Right kidney (tissue), 1 donor: Measurements from ENCODE around the gene RGS12.

Source experiments
- DNase-seq: peaks from one replicate; pipeline ENCODE4 v3.0.0-alpha.2; 2016

RGS12 gene

GRCh38 chr4:3280466-3280865 lies 12.4 kb upstream of the RGS12 start:
- DNase-seq: no peak

- no peak for DNase-seq
Observed at GRCh38 chr4:3283483-3283882, 9.3 kb upstream of the RGS12 start.

- no peak for DNase-seq
Observed at GRCh38 chr4:3283916-3284315, 8.9 kb upstream of the RGS12 start.

GRCh38 chr4:3284734-3285557 lies 7.9 kb upstream of the RGS12 start:
- DNase-seq: no peak

GRCh38 chr4:3285558-3286334 lies 7.1 kb upstream of the RGS12 start:
- DNase-seq: no peak

GRCh38 chr4:3286335-3287175 lies 6.3 kb upstream of the RGS12 start:
- DNase-seq: no peak

GRCh38 chr4:3287271-3287971 lies 5.4 kb upstream of the RGS12 start:
- DNase-seq: no peak

GRCh38 chr4:3287972-3288570 lies 4.8 kb upstream of the RGS12 start:
- no peak for DNase-seq

- no peak for DNase-seq
Observed at GRCh38 chr4:3288571-3289094, 4.2 kb upstream of the RGS12 start.

GRCh38 chr4:3290476-3290875 lies 2.3 kb upstream of the RGS12 start:
- no peak for DNase-seq

GRCh38 chr4:3290889-3291321 lies 1.9 kb upstream of the RGS12 start:
- DNase-seq: no peak

- DNase-seq: no peak
Observed at GRCh38 chr4:3291411-3291968, 1.3 kb upstream of the RGS12 start.

GRCh38 chr4:3291969-3292570 lies 751 bp upstream of the RGS12 start:
- no peak for DNase-seq

GRCh38 chr4:3293401-3294391 lies 875 bp downstream of the RGS12 start:
- DNase-seq: peak; percentile 63

GRCh38 chr4:3294401-3295241 lies 1.8 kb downstream of the RGS12 start:
- DNase-seq: no peak

GRCh38 chr4:3295837-3296624 lies 3.2 kb downstream of the RGS12 start:
- no peak for DNase-seq

- DNase-seq: no peak
Observed at GRCh38 chr4:3296651-3297050, 3.8 kb downstream of the RGS12 start.
